ENCODE measurements around the gene FRMD4B.

FRMD4B gene

GRCh38 chr3:69174871-69175737, 210.8 kb downstream of the FRMD4B start:
- no peak for DNase-seq (ENCODE audit: low spot score)

GRCh38 chr3:69174445-69174844, 211.4 kb downstream of the FRMD4B start:
- no peak for DNase-seq (ENCODE audit: low spot score)

GRCh38 chr3:69172058-69172457, 213.8 kb downstream of the FRMD4B start:
- no peak for DNase-seq (ENCODE audit: low spot score)

- no peak for DNase-seq (ENCODE audit: low spot score)
These were observed 219.4 kb downstream of the FRMD4B start for GRCh38 chr3:69166446-69166845.

- DNase-seq (ENCODE audit: low spot score): no peak
These were observed 220.1 kb downstream of the FRMD4B start for GRCh38 chr3:69165744-69166143.

GRCh38 chr3:69164296-69164695, 221.6 kb downstream of the FRMD4B start:
- no peak for DNase-seq (ENCODE audit: low spot score)

- DNase-seq (ENCODE audit: low spot score): no peak
These were observed 223.4 kb downstream of the FRMD4B start for GRCh38 chr3:69162308-69162980.

GRCh38 chr3:69161587-69162307, 224.1 kb downstream of the FRMD4B start:
- peak; percentile 48 for DNase-seq (ENCODE audit: low spot score)

- DNase-seq (ENCODE audit: low spot score): no peak
These were observed 225.4 kb downstream of the FRMD4B start for GRCh38 chr3:69160525-69160924.

- DNase-seq (ENCODE audit: low spot score): no peak
These were observed 225.8 kb downstream of the FRMD4B start for GRCh38 chr3:69160107-69160506.

- DNase-seq (ENCODE audit: low spot score): no peak
These were observed 236.3 kb downstream of the FRMD4B start for GRCh38 chr3:69149586-69149985.

GRCh38 chr3:69145688-69146087, 240.2 kb downstream of the FRMD4B start:
- DNase-seq (ENCODE audit: low spot score): no peak

- DNase-seq (ENCODE audit: low spot score): no peak
These were observed 241.2 kb downstream of the FRMD4B start for GRCh38 chr3:69144631-69145245.

GRCh38 chr3:69143612-69144011, 242.3 kb downstream of the FRMD4B start:
- DNase-seq (ENCODE audit: low spot score): peak; percentile 20

GRCh38 chr3:69142797-69143454, 243.0 kb downstream of the FRMD4B start:
- no peak for DNase-seq (ENCODE audit: low spot score)

GRCh38 chr3:69142090-69142489, 243.8 kb downstream of the FRMD4B start:
- DNase-seq (ENCODE audit: low spot score): no peak

GRCh38 chr3:69141313-69141712, 244.6 kb downstream of the FRMD4B start:
- DNase-seq (ENCODE audit: low spot score): no peak

- no peak for DNase-seq (ENCODE audit: low spot score)
These were observed 248.5 kb downstream of the FRMD4B start for GRCh38 chr3:69137412-69137811.

- DNase-seq (ENCODE audit: low spot score): no peak
These were observed 248.9 kb downstream of the FRMD4B start for GRCh38 chr3:69137005-69137404.

GRCh38 chr3:69130689-69131088, 255.2 kb downstream of the FRMD4B start:
- DNase-seq (ENCODE audit: low spot score): no peak

GRCh38 chr3:69129531-69129930, 256.4 kb downstream of the FRMD4B start:
- DNase-seq (ENCODE audit: low spot score): no peak

- no peak for DNase-seq (ENCODE audit: low spot score)
These were observed 257.4 kb downstream of the FRMD4B start for GRCh38 chr3:69128509-69128908.

Measured in hematopoietic multipotent progenitor cell treated with erythropoietin and hydrocortisone succinate and interleukin-3 and kit ligand, for 17 days (in vitro differentiated cells).